NCI-H1436 (cell line): ENCODE data around the gene TRAF7.
A peak's percentile ranks its signal among the peaks of the same experiment; 100 is the strongest.

Experiments used
- DNase-seq: peaks from one replicate; lab custom pipeline; 2025; lab: John Stamatoyannopoulos, UW

Gene TRAF7

DNA sequence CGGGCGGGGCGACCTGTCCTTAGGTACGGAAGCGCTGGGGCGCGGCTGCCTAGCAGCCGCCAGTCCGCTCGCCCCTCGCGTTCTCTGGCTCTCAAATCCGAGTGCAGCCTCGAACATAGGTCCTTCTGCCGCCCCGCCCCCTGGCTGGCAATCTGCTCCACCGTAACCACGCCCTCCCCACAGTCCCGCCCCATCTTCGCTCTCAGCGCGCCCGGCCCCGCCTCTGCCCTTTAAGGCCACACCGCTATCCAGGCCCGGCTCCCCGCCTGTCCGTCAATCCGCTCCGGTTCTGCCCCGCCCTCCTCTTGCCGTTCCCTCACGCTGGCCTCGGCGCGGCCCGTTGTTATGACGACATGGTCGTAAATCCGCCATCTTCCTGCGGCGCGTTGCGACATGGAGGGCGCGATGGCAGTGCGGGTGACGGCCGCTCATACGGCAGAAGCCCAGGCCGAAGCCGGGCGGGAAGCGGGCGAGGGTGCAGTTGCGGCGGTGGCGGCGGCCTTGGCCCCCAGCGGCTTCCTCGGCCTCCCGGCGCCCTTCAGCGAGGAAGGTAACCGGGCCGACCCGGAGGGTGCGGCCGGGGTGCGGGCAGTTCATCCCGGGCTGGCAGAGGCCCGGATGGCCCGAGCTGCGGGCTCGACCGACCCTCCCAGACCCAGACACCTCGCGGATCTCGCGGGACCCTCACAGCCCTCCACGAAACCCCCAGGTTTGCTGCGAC is 67.8 kb downstream of the TRAF7 start, which contains the start of gene E4F1:
Gene E4F1, plus strand, starts transcription at position 371 of the 721 bp plus-strand sequence. Its CDS starts 23 bp downstream, at position 394.
- DNase-seq = peak; percentile 99

DNA sequence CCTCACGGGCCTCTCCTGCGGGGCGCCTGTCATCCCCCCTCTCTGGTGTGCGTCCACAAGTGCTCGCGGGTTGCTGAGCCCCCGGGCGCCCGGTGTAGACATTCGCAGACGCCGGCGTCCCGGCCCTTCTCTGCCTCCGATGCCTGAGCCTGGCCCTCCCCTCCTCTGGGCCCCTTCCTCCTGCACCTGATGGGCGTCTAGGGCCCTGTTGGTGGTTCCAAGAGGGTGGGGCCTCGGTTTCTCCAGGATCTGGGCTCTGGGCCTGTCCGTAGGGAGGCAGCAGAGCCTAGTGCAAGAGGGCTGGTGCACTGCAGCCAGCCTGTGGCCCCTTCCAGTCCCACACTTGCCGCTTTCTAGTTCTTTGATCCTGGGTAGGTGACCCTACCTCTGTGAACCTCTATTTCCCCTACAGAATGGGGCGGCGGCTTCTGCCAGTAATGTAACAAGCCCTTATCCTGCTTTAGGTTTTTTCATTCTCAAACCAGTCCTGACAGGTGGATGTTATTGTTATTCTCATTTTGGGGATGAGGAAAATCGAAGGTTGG is 68.4 kb downstream of the TRAF7 start:
- no peak for DNase-seq

DNA sequence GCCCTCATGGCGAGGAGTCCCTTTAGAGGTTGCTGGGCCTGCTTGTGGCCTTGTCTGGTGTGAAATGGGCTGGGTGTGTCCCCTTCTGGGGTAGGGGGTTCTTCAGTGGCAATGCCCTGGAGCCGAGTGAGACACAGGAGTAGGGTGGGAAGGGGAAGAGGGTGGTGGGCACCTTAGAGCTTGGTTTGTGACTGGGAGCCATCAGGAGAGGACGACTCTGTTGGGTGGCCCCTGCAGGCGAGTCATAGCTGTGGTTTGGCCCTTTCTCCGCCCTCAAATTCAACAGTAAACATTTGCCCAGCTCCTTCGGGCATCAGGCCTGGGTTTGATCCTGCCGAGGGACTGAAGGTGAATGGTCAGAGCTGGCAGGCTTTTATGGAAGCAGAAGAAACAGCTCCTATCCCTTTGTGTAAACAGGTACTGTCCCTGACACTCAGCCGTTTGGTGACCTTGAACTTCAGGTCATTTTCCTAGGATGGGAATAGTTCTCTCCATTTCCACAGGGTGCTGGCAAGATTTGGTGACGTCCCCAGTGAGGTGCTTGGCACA is 70.7 kb downstream of the TRAF7 start:
- no peak for DNase-seq

DNA sequence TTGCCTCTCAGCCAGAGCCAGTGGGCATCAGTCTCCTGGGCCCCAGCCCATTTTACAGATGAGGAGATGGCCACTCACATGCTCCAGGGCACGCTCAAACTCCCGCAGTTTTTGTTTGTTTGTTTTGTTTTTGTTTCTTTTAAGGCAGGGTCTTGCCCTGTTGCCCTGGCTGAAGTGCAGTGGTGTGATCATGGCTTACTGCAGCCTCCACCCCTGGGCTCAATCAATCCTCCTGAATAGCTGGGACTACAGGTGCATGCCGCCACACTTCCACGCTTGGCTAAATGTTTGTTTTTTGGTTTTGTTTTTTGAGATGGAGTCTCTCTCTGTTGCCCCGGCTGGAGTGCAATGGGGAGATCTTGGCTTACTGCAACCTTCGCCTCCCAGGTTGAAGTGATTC is 71.3 kb downstream of the TRAF7 start:
- DNase-seq = no peak
